HEK293T (cell line): Measurements from ENCODE around the gene AZU1.
"Not testable (repeated sequence)": the region's sequence is repeated elsewhere in the genome, so short reads cannot be mapped to it uniquely, and the experiment has no call there.

Experiments used
- CTCF ChIA-PET: fragments of 350-600 bp; formaldehyde crosslinking; extraction: SDS; loops from one replicate; lab custom pipeline; 2021; ENCODE audit warnings: antibody characterized with exemption, inconsistent platforms; lab: Yijun Ruan, JAX
- POLR2A ChIA-PET: fragments of 350-600 bp; formaldehyde crosslinking; extraction: SDS; loops from one replicate; lab custom pipeline; 2020; ENCODE audit warnings: antibody characterized with exemption, inconsistent platforms; lab: Yijun Ruan, JAX
- DNase-seq: peaks from one replicate; pipeline ENCODE4 v3.0.0; 2012; ENCODE audit warnings: mixed read lengths; ENCODE audit errors: extremely low spot score
- ARNT ChIP-seq: fragments of 450-650 bp; IDR thresholded peaks from 2 replicates; pipeline ENCODE4 v1.6.1; 2017; ENCODE audit warnings: mild to moderate bottlenecking
- BHLHE40 ChIP-seq: fragments of 450-650 bp; IDR thresholded peaks from 2 replicates; pipeline ENCODE4 v1.6.1; 2016; ENCODE audit warnings: mild to moderate bottlenecking, moderate library complexity, borderline replicate concordance
- CTBP1 ChIP-seq: fragments of 450-650 bp; IDR thresholded peaks from 2 replicates; pipeline ENCODE4 v1.6.1; 2016; ENCODE audit warnings: borderline replicate concordance
- ELF4 ChIP-seq: fragments of 450-650 bp; IDR thresholded peaks from 2 replicates; pipeline ENCODE4 v1.6.1; 2017; ENCODE audit warnings: antibody characterized with exemption
- FOXA1 ChIP-seq: fragments of 450-650 bp; IDR thresholded peaks from 2 replicates; pipeline ENCODE4 v1.6.1; 2016; ENCODE audit warnings: mild to moderate bottlenecking
- FOXK2 ChIP-seq: fragments of 450-650 bp; IDR thresholded peaks from 2 replicates; pipeline ENCODE4 v1.6.1; 2016; ENCODE audit warnings: mild to moderate bottlenecking
- FOXM1 ChIP-seq: fragments of 450-650 bp; IDR thresholded peaks from 2 replicates; pipeline ENCODE4 v1.6.1; 2017; ENCODE audit warnings: mild to moderate bottlenecking, borderline replicate concordance
- HDGF ChIP-seq: fragments of 450-650 bp; IDR thresholded peaks from 2 replicates; pipeline ENCODE4 v1.6.1; 2017; ENCODE audit warnings: antibody characterized with exemption, borderline replicate concordance
- L3MBTL2 ChIP-seq: fragments of 450-650 bp; conservative IDR thresholded peaks from 2 replicates; pipeline ENCODE4 v1.6.1; 2016; ENCODE audit warnings: mild to moderate bottlenecking
- LEF1 ChIP-seq: fragments of 450-650 bp; IDR thresholded peaks from 2 replicates; pipeline ENCODE4 v1.6.1; 2017; ENCODE audit warnings: mild to moderate bottlenecking, borderline replicate concordance
- NFRKB ChIP-seq: fragments of 450-650 bp; IDR thresholded peaks from 2 replicates; pipeline ENCODE4 v1.6.1; 2016; ENCODE audit warnings: mild to moderate bottlenecking, moderate library complexity
- SP1 ChIP-seq: fragments of 450-650 bp; IDR thresholded peaks from 2 replicates; pipeline ENCODE4 v1.6.1; 2017
- SUZ12 ChIP-seq: fragments of 450-650 bp; IDR thresholded peaks from 2 replicates; pipeline ENCODE4 v1.6.1; 2016; ENCODE audit warnings: mild to moderate bottlenecking
- TARDBP ChIP-seq: fragments of 450-650 bp; IDR thresholded peaks from 2 replicates; pipeline ENCODE4 v1.6.1; 2016
- ZNF384 ChIP-seq: fragments of 450-650 bp; IDR thresholded peaks from 2 replicates; pipeline ENCODE4 v1.6.1; 2016
- TF ChIP-seq, protein P1 (sequence below): fragments of 450-650 bp; IDR thresholded peaks from 2 replicates; pipeline ENCODE4 v1.6.1; 2016

The AZU1 gene

DNA sequence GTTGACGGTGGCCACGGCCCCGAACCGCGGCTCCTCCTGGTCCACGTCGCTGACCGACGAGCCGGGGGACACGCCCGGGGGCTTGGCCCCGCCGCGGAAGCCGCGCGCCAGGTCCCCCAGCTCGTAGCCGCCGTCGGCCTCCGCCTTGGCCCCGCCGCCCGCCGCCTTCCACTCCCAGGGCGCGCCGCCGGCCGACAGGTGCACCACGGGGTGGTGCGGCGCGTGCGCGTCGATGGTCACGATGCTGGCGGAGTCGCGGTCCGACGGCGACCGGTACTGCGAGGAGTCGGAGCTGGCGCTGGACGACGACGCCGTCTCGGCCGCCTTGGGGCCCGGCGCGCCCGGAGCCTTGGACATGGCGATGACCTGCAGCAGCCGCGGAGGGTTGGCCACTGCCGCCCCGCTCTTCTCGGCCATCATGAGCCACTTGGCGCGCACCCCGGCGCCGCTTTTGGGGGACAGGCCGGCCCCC, 14.9 kb upstream of the AZU1 start:
- POLR2A ChIA-PET = no interaction called here
- CTCF ChIA-PET = no interaction called here
- no peak for DNase-seq
- TF ChIP-seq ARNT (no peak), SP1 (no peak), CTBP1 (no peak), SUZ12 (no peak), HDGF (no peak), FOXK2 (no peak), TARDBP (no peak), NFRKB (no peak), FOXM1 (no peak), ZNF384 (no peak), ELF4 (no peak), BHLHE40 (no peak), FOXA1 (no peak), L3MBTL2 (no peak), LEF1 (no peak)
- TF ChIP-seq, protein P1, sequence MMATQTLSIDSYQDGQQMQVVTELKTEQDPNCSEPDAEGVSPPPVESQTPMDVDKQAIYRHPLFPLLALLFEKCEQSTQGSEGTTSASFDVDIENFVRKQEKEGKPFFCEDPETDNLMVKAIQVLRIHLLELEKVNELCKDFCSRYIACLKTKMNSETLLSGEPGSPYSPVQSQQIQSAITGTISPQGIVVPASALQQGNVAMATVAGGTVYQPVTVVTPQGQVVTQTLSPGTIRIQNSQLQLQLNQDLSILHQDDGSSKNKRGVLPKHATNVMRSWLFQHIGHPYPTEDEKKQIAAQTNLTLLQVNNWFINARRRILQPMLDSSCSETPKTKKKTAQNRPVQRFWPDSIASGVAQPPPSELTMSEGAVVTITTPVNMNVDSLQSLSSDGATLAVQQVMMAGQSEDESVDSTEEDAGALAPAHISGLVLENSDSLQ = no peak

DNA sequence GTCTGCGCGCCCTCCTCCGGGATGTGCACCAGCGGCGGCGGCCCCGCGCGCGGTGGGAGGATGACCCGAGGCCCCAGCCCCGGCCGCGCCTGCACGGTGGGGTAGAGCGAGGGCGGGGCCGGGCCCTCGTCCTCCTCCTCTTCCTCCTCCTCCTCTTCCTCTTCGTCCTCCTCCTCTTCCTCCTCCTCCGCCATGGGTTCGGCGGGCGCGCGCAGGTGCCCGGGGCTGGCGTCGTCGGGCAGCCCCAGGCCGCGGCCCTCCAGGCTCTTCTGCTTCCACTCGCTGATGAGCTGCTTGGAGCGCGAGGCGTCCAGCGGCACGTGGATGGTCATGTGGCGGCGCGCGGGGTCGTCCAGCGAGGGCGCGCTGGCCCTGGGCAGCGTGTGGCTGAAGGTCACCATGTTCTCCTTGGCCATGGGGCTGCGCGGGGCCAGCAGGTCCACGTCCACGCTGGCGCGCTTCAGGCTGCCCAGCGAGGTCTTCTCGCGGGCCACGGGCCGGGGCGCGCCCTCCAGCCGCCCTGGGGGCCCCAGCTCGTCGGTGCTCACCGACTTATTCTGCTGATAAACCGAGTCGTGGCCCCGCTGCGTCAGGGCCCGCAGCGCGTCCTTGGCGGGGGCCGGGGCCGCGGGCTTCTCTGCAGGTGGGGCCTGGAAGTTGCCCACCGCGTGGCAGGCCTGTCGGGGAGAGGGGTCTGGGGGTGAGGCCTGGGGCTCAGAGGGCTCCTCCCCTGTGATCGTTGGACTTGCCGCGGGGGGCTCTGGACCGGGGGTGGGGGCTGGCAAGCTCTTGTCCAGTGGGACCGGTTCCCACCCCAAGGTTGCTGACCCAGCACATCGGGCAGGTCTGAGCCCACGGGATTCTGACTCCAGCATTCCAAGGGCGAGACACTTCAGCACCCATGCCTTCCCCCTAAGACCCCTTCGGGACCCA, 14.2 kb upstream of the AZU1 start:
- no peak for DNase-seq
- TF ChIP-seq FOXM1 (no peak), SUZ12 (no peak)
- CTCF ChIA-PET = no interaction called here
- POLR2A ChIA-PET = no interaction called here

DNA sequence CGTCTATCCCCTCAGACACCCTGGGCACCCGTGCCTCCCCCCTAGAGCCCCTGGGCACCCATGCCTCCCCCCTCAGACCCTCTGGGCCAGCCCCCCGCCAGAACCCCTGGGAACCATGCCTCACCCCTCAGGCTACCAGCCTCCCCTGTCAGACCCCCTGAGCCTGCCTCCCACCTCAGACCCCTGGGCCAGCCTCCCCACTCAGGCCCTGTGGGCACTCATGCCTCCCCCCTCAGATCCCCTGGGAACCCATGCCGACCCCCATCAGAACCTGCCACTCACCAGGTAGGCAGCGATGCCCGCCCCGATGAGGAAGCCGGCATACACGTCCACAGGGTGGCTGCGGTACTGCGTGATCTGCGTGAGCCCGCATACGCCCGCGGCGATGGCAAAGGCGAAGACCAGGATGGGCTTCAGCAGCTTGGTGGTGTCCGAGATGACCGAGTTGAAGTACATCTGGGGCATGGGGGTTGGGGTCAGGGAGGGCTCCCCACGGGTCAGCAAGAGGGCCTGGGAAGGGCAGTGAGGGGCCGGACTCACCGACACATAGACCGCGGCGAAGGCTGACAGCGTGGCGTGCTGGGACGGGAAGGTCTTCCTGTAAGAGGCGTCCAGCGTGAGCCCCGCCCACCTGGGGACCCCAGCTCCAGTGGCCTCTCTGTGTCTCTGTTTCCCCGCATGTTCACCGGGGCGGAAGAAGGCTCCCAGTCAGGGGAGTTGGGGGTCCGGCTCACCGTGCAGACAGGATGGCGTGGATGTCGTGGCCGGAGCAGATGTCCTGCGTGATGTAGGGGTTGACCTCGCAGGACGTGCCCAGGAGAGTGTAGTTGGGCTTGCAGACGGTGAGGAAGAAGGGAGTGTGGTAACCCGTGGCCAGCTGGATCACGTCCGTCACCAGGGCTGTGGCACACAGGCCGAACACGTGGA, 13.2 kb upstream of the AZU1 start:
- ChIA-PET POLR2A (no interaction called here), CTCF (no interaction called here)
- no peak for DNase-seq
- TF ChIP-seq ELF4 = no peak
- TF ChIP-seq LEF1 = no peak
- no peak for TF ChIP-seq SP1
- no peak for TF ChIP-seq ZNF384
- TF ChIP-seq, protein P1 = no peak
- no peak for TF ChIP-seq TARDBP
- TF ChIP-seq BHLHE40 = no peak
- TF ChIP-seq FOXK2 = no peak

DNA sequence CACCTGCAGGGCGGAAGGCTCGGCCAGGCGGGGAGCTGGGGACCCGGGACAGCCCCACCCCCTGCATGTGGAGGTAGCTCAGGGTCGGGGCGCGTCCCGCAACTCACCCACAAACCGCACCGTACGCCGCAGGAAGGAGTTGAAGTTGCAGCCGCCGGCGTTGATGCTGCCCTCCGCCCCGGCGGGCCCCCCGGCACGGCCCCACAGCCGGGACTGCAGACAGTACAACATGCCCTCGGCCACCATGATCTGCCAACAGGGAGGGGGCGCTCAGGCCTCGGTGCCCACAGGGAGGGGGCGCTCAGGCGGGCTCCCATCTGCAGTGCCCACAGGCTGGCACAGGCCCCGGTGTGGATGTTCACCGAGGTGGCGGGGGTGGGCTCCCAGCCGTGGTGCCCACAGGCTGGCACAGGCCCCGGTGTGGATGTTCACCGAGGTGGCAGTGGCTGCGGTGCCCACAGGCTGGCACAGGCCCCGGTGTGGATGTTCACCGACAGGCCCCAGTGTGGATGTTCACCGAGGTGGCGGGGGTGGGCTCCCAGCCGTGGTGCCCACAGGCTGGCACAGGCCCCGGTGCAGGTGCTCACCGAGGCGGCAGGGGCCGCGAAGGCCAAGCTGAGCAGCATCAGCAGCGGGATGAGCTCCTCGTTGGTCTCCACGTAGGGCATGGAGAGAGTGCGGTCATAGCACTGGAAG, 12.4 kb upstream of the AZU1 start:
- ChIA-PET POLR2A (no interaction called here), CTCF (no interaction called here)
- TF ChIP-seq SUZ12 (no peak), NFRKB (no peak), BHLHE40 (no peak), CTBP1 (no peak), FOXM1 (no peak), ELF4 (no peak), FOXA1 (no peak)
- no peak for DNase-seq

DNA sequence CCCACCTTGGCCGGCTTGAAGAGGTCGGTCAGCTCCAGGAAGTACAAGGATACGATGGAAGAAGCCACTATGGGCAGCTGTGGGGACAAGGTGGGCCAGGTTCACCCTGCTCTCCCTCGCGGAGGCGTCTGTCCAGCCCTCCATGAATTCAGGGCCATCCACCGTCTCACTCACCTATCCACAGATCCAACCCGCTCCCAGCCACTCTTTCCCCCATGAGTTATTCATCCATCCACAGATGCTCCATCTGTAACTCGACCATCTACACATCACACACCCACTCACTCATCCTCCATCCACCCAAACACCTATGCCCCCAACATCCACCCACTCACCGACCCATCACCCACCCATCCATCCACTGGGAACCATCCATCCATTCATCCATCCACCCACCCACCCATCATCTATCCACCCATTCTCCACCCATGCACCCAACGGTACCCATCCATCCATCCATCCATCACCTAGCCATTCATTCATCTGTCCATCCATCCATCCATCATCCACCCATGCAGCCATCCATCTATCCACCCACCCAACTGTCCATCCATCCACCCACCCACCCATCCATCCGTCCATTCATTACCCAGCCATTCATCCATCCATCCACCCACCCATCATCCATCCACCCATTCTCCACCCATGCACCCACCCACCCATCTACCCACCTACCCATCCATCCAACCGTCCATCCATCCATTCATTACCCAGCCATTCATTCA, 11.7 kb upstream of the AZU1 start:
- ChIA-PET CTCF (no interaction called here), POLR2A (no interaction called here)
- no peak for DNase-seq
- no peak for TF ChIP-seq SUZ12

DNA sequence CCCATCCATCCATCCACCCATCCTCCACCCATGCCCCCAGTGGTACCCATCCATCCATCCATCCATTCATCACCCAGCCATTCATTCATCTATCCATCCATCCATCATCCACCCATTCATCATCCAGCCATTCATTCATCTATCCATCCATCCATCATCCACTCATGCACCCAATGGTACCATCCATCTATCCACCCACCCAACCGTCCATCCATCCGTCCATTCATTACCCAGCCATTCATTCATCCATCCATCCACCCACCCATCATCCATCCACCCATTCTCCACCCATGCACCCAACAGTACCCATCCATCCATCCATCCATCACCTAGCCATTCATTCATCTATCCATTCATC, 11.2 kb upstream of the AZU1 start:
- ChIA-PET CTCF (no interaction called here), POLR2A (no interaction called here)
- DNase-seq = no peak
- TF ChIP-seq ELF4 = no peak
- no peak for TF ChIP-seq LEF1
- TF ChIP-seq TARDBP = no peak
- no peak for TF ChIP-seq FOXA1
- no peak for TF ChIP-seq ZNF384
- TF ChIP-seq NFRKB = no peak
- TF ChIP-seq ARNT = no peak
- TF ChIP-seq CTBP1 = no peak
- no peak for TF ChIP-seq FOXK2
- TF ChIP-seq L3MBTL2 = no peak

DNA sequence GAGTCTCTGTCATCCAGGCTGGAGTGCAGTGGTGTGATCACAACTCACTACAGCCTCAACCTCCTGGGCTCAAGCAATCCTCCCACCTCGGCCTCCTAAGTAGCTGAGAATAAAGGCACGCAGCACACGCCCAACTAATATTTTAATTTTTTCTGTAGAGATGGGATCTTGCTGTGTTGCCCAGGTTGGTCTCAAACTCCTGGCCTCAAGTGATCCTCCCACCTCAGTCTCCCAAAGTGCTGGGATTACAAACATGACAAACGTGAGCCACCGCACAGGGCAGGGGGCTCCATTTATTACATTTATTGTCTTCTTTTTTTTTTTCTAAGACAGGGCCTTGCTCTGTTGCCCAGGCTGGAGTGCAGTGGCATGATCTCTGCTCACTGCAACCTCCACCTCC, 7.4 kb upstream of the AZU1 start:
- DNase-seq, CTCF ChIA-PET: not testable (repeated sequence)
- POLR2A ChIA-PET = interaction anchor here (0.9 kb wide), 1 partner anchor 15 kb away, joined by 3 read pairs; no protein-coding TSS in a partner anchor
